Osteoblast (primary cell): ENCODE measurements around the gene PHACTR2. TPM values are rescaled to one million over a fixed set of nuclear protein-coding genes. Genes with fewer than 3 reads are reported as not detected.

ENCODE experiments used
- DNase-seq: peaks from one replicate; pipeline ENCODE4 v3.0.0; 2011; ENCODE audit warnings: low spot score, mixed read lengths; ENCODE audit not compliant: insufficient read length; ENCODE audit errors: missing footprints
- H2AFZ ChIP-seq: 2 replicates; pipeline ENCODE4 v1.6.0; 2011; ENCODE audit warnings: mild to moderate bottlenecking, low read length
- H3K27ac ChIP-seq: 2 replicates; pipeline ENCODE4 v1.5.1; 2011; ENCODE audit warnings: mild to moderate bottlenecking, low read depth, low read length, moderate library complexity
- H3K27me3 ChIP-seq: 2 replicates; pipeline ENCODE4 v1.6.0; 2012; ENCODE audit warnings: mild to moderate bottlenecking, control low read depth, inconsistent platforms, low read length, moderate library complexity; ENCODE audit not compliant: insufficient read depth
- H3K36me3 ChIP-seq: 2 replicates; pipeline ENCODE4 v1.5.1; 2011; ENCODE audit warnings: mild to moderate bottlenecking, low read length, control low read depth, moderate library complexity; ENCODE audit not compliant: insufficient read depth
- H3K4me1 ChIP-seq: 2 replicates; pipeline ENCODE4 v1.5.1; 2011; ENCODE audit warnings: mild to moderate bottlenecking, low read length, control low read depth, moderate library complexity; ENCODE audit not compliant: insufficient read depth
- H3K4me2 ChIP-seq: 2 replicates; pipeline ENCODE4 v1.6.0; 2011; ENCODE audit warnings: mild to moderate bottlenecking, low read length; ENCODE audit not compliant: insufficient read depth
- H3K4me3 ChIP-seq: fragments of 200-600 bp; sonication (generic); 3 replicates; pipeline ENCODE4 v1.5.1; 2012; ENCODE audit warnings: mild to moderate bottlenecking, low read length, inconsistent platforms; ENCODE audit not compliant: insufficient read depth
- H3K79me2 ChIP-seq: 2 replicates; pipeline ENCODE4 v1.6.0; 2012; ENCODE audit warnings: mild to moderate bottlenecking, low read length, control low read depth, inconsistent platforms; ENCODE audit not compliant: insufficient read depth
- H3K9me3 ChIP-seq: 2 replicates; pipeline ENCODE4 v1.5.1; 2011; ENCODE audit warnings: low read depth, low read length, control low read depth
- H4K20me1 ChIP-seq: 2 replicates; pipeline ENCODE4 v1.6.0; 2012; ENCODE audit warnings: mild to moderate bottlenecking, low read length, control low read depth; ENCODE audit not compliant: insufficient read depth
- small RNA-seq: library from RNA; depleted of rRNA; stranded (forward); fragments of <200 nt; gene quantifications from one replicate; pipeline ENCODE3, GENCODE V24; 2012
- total RNA-seq: library from RNA; depleted of rRNA; stranded (reverse); fragments of >200 nt; gene quantifications from 2 replicates; pipeline ENCODE4 v1.2.3, GENCODE V29; 2012
- TF ChIP-seq, protein P1 (sequence below): IDR thresholded peaks from 2 replicates; pipeline ENCODE4 v1.5.1; 2011; ENCODE audit warnings: mild to moderate bottlenecking, low read depth, low read length, moderate library complexity; ENCODE audit errors: extremely low read depth

The PHACTR2 gene
- total RNA-seq, 1 donor = 71.7 TPM

DNA sequence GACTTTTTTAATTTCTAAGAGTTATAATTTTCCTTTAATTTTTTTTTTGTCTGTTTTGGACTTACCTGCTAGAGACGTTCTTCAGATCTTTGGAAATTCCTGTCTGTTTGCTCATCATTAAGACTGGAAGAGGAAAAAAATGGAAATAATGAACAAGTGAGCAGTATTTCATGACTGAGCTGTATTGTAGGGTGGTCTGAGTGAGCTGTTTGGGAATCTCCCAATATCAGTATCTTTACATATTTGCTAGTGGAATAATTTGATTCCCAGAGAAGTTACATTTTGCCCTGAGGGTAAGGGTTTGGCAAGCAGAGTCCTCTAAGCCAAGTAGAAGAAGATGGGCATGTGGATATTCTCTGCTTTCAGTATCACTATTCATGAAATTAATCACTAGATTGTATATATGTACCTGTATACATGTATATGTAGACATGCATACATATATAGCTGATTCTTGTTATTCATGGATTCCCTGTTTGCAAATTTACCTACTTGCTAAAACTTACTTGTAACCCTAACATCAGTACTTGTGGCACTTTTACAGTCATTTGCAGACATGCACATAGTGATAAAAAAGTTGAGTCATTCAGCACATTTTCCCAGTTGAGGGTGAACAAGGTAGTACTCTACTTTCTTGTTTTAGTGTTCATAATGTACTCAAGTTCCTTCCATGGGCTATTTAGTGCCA lies 200.0 kb downstream of the PHACTR2 start:
- Histone ChIP-seq H4K20me1 (no peaks in the 10 kb centered on the region), H3K36me3 (no peaks in the 10 kb centered on the region), H3K4me3 (no peak overlapping the region), H3K79me2 (no peaks in the 10 kb centered on the region), H3K27me3 (no peaks in the 10 kb centered on the region), H3K4me2 (no peak overlapping the region), H3K27ac (no peak overlapping the region), H3K4me1 (no peaks in the 10 kb centered on the region), H3K9me3 (no peaks in the 10 kb centered on the region), H2AFZ (no peak overlapping the region)
- TF ChIP-seq, protein P1, sequence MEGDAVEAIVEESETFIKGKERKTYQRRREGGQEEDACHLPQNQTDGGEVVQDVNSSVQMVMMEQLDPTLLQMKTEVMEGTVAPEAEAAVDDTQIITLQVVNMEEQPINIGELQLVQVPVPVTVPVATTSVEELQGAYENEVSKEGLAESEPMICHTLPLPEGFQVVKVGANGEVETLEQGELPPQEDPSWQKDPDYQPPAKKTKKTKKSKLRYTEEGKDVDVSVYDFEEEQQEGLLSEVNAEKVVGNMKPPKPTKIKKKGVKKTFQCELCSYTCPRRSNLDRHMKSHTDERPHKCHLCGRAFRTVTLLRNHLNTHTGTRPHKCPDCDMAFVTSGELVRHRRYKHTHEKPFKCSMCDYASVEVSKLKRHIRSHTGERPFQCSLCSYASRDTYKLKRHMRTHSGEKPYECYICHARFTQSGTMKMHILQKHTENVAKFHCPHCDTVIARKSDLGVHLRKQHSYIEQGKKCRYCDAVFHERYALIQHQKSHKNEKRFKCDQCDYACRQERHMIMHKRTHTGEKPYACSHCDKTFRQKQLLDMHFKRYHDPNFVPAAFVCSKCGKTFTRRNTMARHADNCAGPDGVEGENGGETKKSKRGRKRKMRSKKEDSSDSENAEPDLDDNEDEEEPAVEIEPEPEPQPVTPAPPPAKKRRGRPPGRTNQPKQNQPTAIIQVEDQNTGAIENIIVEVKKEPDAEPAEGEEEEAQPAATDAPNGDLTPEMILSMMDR = no peak
- DNase-seq = peak; percentile 32

DNA sequence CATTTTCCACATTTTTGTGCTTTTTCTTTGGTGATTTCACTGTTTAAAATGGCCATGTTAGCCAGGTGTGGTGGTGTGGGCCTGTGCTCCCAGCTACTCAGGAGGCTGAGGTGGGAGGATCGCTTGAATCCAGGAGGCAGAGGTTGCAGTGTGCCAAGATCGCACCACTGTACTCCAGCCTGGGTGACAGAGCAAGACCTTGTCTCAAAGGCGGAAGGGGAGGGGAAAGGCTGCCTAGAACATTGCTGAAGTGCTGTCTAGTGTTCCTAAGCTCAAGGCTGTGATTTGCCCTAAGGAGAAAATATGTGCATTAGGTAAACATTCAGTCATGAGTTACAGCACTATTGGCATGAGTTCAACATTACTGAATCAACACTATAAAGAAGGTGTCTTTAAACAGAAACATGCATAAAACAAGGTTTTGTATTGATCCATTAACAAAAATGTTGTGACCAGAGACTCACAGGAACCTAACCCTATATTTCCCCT lies 200.6 kb downstream of the PHACTR2 start:
- no peaks in the 10 kb centered on the region for H3K79me2 ChIP-seq
- DNase-seq = no peak
- no peaks in the 10 kb centered on the region for H3K27me3 ChIP-seq
- no peak overlapping the region for H3K4me3 ChIP-seq
- no peaks in the 10 kb centered on the region for H4K20me1 ChIP-seq
- no peaks in the 10 kb centered on the region for H3K4me1 ChIP-seq
- TF ChIP-seq, protein P1 = no peak
- H3K9me3 ChIP-seq = no peaks in the 10 kb centered on the region
- no peak overlapping the region for H3K27ac ChIP-seq
- H2AFZ ChIP-seq = no peak overlapping the region
- H3K36me3 ChIP-seq = no peaks in the 10 kb centered on the region
- H3K4me2 ChIP-seq = no peak overlapping the region

DNA sequence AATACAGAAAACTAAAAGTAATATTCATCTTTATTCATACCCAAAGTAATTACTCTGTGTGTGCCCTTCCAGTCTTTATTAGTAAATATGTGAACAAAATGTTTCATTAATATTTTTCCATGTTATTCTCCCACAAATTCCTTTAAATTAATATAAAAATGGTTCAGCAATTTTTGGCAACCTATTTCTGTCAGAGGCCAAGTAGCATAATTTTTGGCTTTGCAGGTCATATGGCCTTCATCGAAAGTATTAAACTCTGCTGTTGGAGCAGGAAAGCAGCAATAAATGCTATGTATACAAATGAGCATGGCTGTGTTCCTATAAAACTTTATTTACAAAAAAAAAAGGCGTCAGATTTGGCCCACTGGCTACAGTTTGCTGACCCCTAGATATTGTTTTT lies 202.6 kb downstream of the PHACTR2 start:
- H3K4me3 ChIP-seq = no peak overlapping the region
- no peak overlapping the region for H3K27ac ChIP-seq
- no peaks in the 10 kb centered on the region for H3K36me3 ChIP-seq
- no peaks in the 10 kb centered on the region for H4K20me1 ChIP-seq
- H3K4me1 ChIP-seq = no peaks in the 10 kb centered on the region
- H3K79me2 ChIP-seq = no peaks in the 10 kb centered on the region
- no peaks in the 10 kb centered on the region for H3K27me3 ChIP-seq
- H3K4me2 ChIP-seq = no peak overlapping the region
- no peaks in the 10 kb centered on the region for H3K9me3 ChIP-seq
- H2AFZ ChIP-seq = no peak overlapping the region
- DNase-seq = no peak
- TF ChIP-seq, protein P1 = no peak

Small RNAs within 50 kb of the gene (small RNA-seq; reads per million reads assigned to genes)
- gene ZC2HC1B = not detected

Other genes starting within 250 kb of the PHACTR2 start
- gene ADAT2, start 227.3 kb upstream of the PHACTR2 start, total RNA-seq = 2.2 and 3.8 TPM in 2 replicates
- gene PEX3, start 227.2 kb upstream of the PHACTR2 start, total RNA-seq = 19.2 and 22.1 TPM in 2 replicates
- gene FUCA2, start 166.2 kb upstream of the PHACTR2 start, total RNA-seq = 64.8 and 70.7 TPM in 2 replicates
- gene LTV1, start 165.4 kb downstream of the PHACTR2 start, total RNA-seq = 15.3 and 16.6 TPM in 2 replicates
- not detected in 2 replicates for gene ZC2HC1B, start 186.5 kb downstream of the PHACTR2 start, total RNA-seq